GM21737 (cell line): ENCODE data around the gene ACOT11.
"Not testable (repeated sequence)": the region's sequence is repeated elsewhere in the genome, so short reads cannot be mapped to it uniquely, and the experiment has no call there.

Experiments used
- ATAC-seq: cut with Tn5 transposase; IDR thresholded peaks from one replicate; pipeline ENCODE4 v1.9.1; 2021; ENCODE audit warnings: mild to moderate bottlenecking, moderate library complexity; ENCODE audit not compliant: unreplicated experiment

Gene ACOT11

GRCh38 chr1:54607821-54608565 is 60.0 kb downstream of the ACOT11 start:
- no peak for ATAC-seq

GRCh38 chr1:54608566-54609230 is 60.7 kb downstream of the ACOT11 start:
- no peak for ATAC-seq

GRCh38 chr1:54609301-54609921 is 61.4 kb downstream of the ACOT11 start:
- no peak for ATAC-seq

- ATAC-seq: no peak
Observed at GRCh38 chr1:54610048-54610447, 62.0 kb downstream of the ACOT11 start.

GRCh38 chr1:54610601-54611580 is 62.9 kb downstream of the ACOT11 start:
- no peak for ATAC-seq

- no peak for ATAC-seq
Observed at GRCh38 chr1:54611621-54612020, 63.6 kb downstream of the ACOT11 start.

GRCh38 chr1:54614024-54614423 is 66.0 kb downstream of the ACOT11 start:
- ATAC-seq: no peak

GRCh38 chr1:54614563-54614962 is 66.5 kb downstream of the ACOT11 start:
- no peak for ATAC-seq

- ATAC-seq: no peak
Observed at GRCh38 chr1:54615531-54616279, 67.7 kb downstream of the ACOT11 start.

- ATAC-seq: no peak
Observed at GRCh38 chr1:54619749-54620148, 71.7 kb downstream of the ACOT11 start.

- no peak for ATAC-seq
Observed at GRCh38 chr1:54623216-54624007, 75.4 kb downstream of the ACOT11 start, which contains the start of gene FAM151A. TSS of gene FAM151A (minus strand) at chr1:54623525. CDS start at chr1:54623395, 130 bp downstream.

GRCh38 chr1:54624466-54625464 is 76.7 kb downstream of the ACOT11 start:
- ATAC-seq: no peak

- no peak for ATAC-seq
Observed at GRCh38 chr1:54627196-54627595, 79.2 kb downstream of the ACOT11 start.

GRCh38 chr1:54635804-54636203 is 87.8 kb downstream of the ACOT11 start:
- ATAC-seq: not testable (repeated sequence)

GRCh38 chr1:54636461-54637446 is 88.7 kb downstream of the ACOT11 start:
- ATAC-seq: not testable (repeated sequence)

GRCh38 chr1:54640361-54640760 is 92.3 kb downstream of the ACOT11 start:
- no peak for ATAC-seq
